GM12878 (cell line): ENCODE measurements around the gene ACAP1. TPM values are rescaled to one million over a fixed set of nuclear protein-coding genes. Genes with fewer than 3 reads are reported as not detected.

Source experiments
- ATAC-seq: fragments of 200-7000 bp; cut with Tn5 transposase; 3 replicates; pipeline ENCODE4 v1.9.1; 2020; ENCODE audit warnings: mild to moderate bottlenecking, moderate library complexity
- BruUV-seq: library from RNA; stranded (reverse); fragments of 400-500 nt; replicated peaks from 2 replicates; lab custom pipeline; 2021; lab: Mats Ljungman, UMichigan
- CTCF ChIA-PET: fragments of 300-600 bp; sonication (Branson Sonifier 250); formaldehyde crosslinking; extraction: SDS; loops from one replicate; lab custom pipeline; 2021; ENCODE audit warnings: inconsistent platforms; lab: Yijun Ruan, JAX
- POLR2A ChIA-PET: fragments of 350-600 bp; formaldehyde crosslinking; extraction: SDS; loops from one replicate; lab custom pipeline; 2021; ENCODE audit warnings: inconsistent platforms; lab: Charles Lee
- RAD21 ChIA-PET: fragments of 300-600 bp; sonication (Branson Sonifier 250); formaldehyde crosslinking; loops from one replicate; lab custom pipeline; 2023; ENCODE audit warnings: antibody characterized with exemption; ENCODE audit not compliant: unreplicated experiment; lab: Charles Lee
- SMC1A ChIA-PET: fragments of 300-600 bp; sonication (Branson Sonifier 250); formaldehyde crosslinking; loops from one replicate; lab custom pipeline; 2023; ENCODE audit not compliant: unreplicated experiment, uncharacterized antibody; lab: Charles Lee
- DNase-seq: peaks from one replicate; pipeline ENCODE4 v3.0.0-alpha.2; 2011; ENCODE audit warnings: low read depth, low spot score
- FAIRE-seq: peaks from 3 replicates; lab custom pipeline; 2011; peaks lifted over from hg19 to GRCh38; lab: Jason Lieb, UNC
- H2AFZ ChIP-seq: 2 replicates; pipeline ENCODE4 v1.6.0; 2011; ENCODE audit warnings: low read depth, low read length, control low read depth; ENCODE audit not compliant: control insufficient read depth
- H3K27ac ChIP-seq: 2 replicates; pipeline ENCODE4 v1.5.1; 2011; ENCODE audit warnings: control low read depth; ENCODE audit not compliant: control insufficient read depth, insufficient read depth
- H3K27me3 ChIP-seq, 2 experiments: replicated peaks in 1 of 2; 2 replicates each; pipeline versions ENCODE4 v1.6.0 to v1.6.1; 2011; ENCODE audit warnings: low read length in 1 of 2; ENCODE audit not compliant: control insufficient read depth in 2 of 2, insufficient read depth in 2 of 2
- H3K36me3 ChIP-seq, 2 experiments: 2 replicates each; pipeline ENCODE4 v1.5.1; 2011; ENCODE audit warnings: low read length in 1 of 2; ENCODE audit not compliant: control insufficient read depth in 2 of 2, insufficient read depth in 2 of 2
- H3K4me1 ChIP-seq: 2 replicates; pipeline ENCODE4 v1.6.1; 2011; ENCODE audit warnings: mild to moderate bottlenecking, low read length, moderate library complexity, mixed read lengths; ENCODE audit not compliant: control insufficient read depth, insufficient read depth
- H3K4me2 ChIP-seq: 2 replicates; pipeline ENCODE4 v1.6.0; 2011; ENCODE audit warnings: control low read depth; ENCODE audit not compliant: control insufficient read depth, insufficient read depth
- H3K4me3 ChIP-seq: fragments of 200-600 bp; sonication (generic); 2 replicates; pipeline ENCODE4 v1.5.1; 2016
- H3K79me2 ChIP-seq: 2 replicates; pipeline ENCODE4 v1.6.0; 2011; ENCODE audit warnings: low read length; ENCODE audit not compliant: control insufficient read depth, insufficient read depth
- H3K9ac ChIP-seq: 2 replicates; pipeline ENCODE4 v1.8.0; 2011; ENCODE audit warnings: low read length, control low read depth, mixed read lengths; ENCODE audit not compliant: control insufficient read depth, insufficient read depth
- H3K9me3 ChIP-seq: replicated peaks from 3 replicates; pipeline ENCODE4 v1.5.1; 2011; ENCODE audit warnings: mild to moderate bottlenecking, low read length; ENCODE audit not compliant: control insufficient read depth, insufficient read depth
- H4K20me1 ChIP-seq: 2 replicates; pipeline ENCODE4 v1.6.0; 2011; ENCODE audit not compliant: control insufficient read depth, insufficient read depth
- BACH1 ChIP-seq: fragments of 450-650 bp; IDR thresholded peaks from 2 replicates; pipeline ENCODE4 v1.6.1; 2017; ENCODE audit warnings: mild to moderate bottlenecking, borderline replicate concordance
- CUX1 ChIP-seq: IDR thresholded peaks from 2 replicates; pipeline ENCODE4 v1.6.1; 2012; ENCODE audit warnings: improper control_type of control experiment, low read depth, low read length; ENCODE audit not compliant: insufficient replicate concordance
- HDAC6 ChIP-seq: fragments of 200-600 bp; sonication (generic); IDR thresholded peaks from one replicate; pipeline ENCODE4 v1.8.0; 2017; ENCODE audit warnings: antibody characterized with exemption; ENCODE audit not compliant: unreplicated experiment
- IRF5 ChIP-seq: fragments of 450-650 bp; IDR thresholded peaks from 2 replicates; pipeline ENCODE4 v1.6.1; 2017; ENCODE audit warnings: borderline replicate concordance
- JUND ChIP-seq: IDR thresholded peaks from 2 replicates; pipeline ENCODE4 v1.6.1; 2012; ENCODE audit warnings: low read depth, mild to moderate bottlenecking, low read length, improper control_type of control experiment, moderate library complexity
- KLF5 ChIP-seq: fragments of 450-650 bp; IDR thresholded peaks from 2 replicates; pipeline ENCODE4 v1.6.1; 2014; ENCODE audit warnings: mild to moderate bottlenecking; ENCODE audit not compliant: partially characterized antibody
- MAX ChIP-seq: IDR thresholded peaks from 2 replicates; pipeline ENCODE4 v1.6.1; 2012; ENCODE audit warnings: low read depth, low read length, improper control_type of control experiment
- MYB ChIP-seq: fragments of 150-350 bp; IDR thresholded peaks from 2 replicates; pipeline ENCODE4 v1.6.1; 2014; ENCODE audit warnings: mild to moderate bottlenecking, low read depth, low read length, borderline replicate concordance
- NFYB ChIP-seq: IDR thresholded peaks from 2 replicates; pipeline ENCODE4 v1.6.1; 2011; ENCODE audit warnings: low read depth, mild to moderate bottlenecking, low read length, improper control_type of control experiment, moderate library complexity; ENCODE audit not compliant: insufficient read depth
- POLR2AphosphoS2 ChIP-seq: IDR thresholded peaks from 2 replicates; pipeline ENCODE4 v1.6.1; 2011; ENCODE audit warnings: low read depth, mild to moderate bottlenecking, low read length, improper control_type of control experiment, moderate library complexity
- RBBP5 ChIP-seq: fragments of 200-600 bp; sonication (generic); conservative IDR thresholded peaks from 2 replicates; pipeline ENCODE4 v1.6.1; 2016
- SIN3A ChIP-seq: IDR thresholded peaks from 2 replicates; pipeline ENCODE4 v1.6.1; 2012; ENCODE audit warnings: low read depth, low read length, improper control_type of control experiment
- STAT1 ChIP-seq: fragments of 450-650 bp; conservative IDR thresholded peaks from 2 replicates; pipeline ENCODE4 v1.6.1; 2014; ENCODE audit warnings: antibody characterized with exemption, mild to moderate bottlenecking
- WRNIP1 ChIP-seq: IDR thresholded peaks from 2 replicates; pipeline ENCODE4 v1.6.1; 2011; ENCODE audit warnings: low read depth, low read length, improper control_type of control experiment, borderline replicate concordance
- WGBS: methylation state at CpG from one replicate; pipeline ENCODE4 v1.1.6; 2016; ENCODE audit warnings: low lambda C conversion rate; ENCODE audit not compliant: insufficient replicate concordance, insufficient coverage; ENCODE audit errors: missing lambda C conversion rate; 5-methylcytosine and 5-hydroxymethylcytosine counted together
- in situ Hi-C: fragments of 300-500 bp; cut with MboI; formaldehyde crosslinking; loops from 9 replicates; pipeline ENCODE4 v1.14.3; 2018; ENCODE audit warnings: mixed read lengths
- intact Hi-C: fragments of 100-400 bp; cut with micrococcal nuclease; formaldehyde crosslinking; loops from one replicate; pipeline ENCODE4 v1.14.2; 2022; ENCODE audit not compliant: unreplicated experiment
- polyA plus RNA-seq, 11 experiments: library from polyadenylated mRNA; depleted of rRNA in 4 of 11; unstranded in 6 of 11; stranded (reverse) in 5 of 11; fragments of >200 nt; fragmentation: Nextera tagmentation in 4 of 11; fragmentation: Illumina TruSeq in 1 of 11; extraction: Ambion mirVana in 4 of 11; extraction: Trizol in 1 of 11; gene quantifications; 1 replicate in 1 of 11; 2 replicates in 10 of 11; pipeline versions ENCODE4 v1.2.1 to v1.2.3, GENCODE V29; 2011 to 2016; ENCODE audit warnings: inconsistent platforms in 2 of 11, missing spikeins in 2 of 11, low read depth in 1 of 11
- total RNA-seq, 4 experiments: library from RNA; depleted of rRNA in 3 of 4; stranded (reverse); fragments of >200 nt in 3 of 4; fragmentation: Illumina TruSeq in 1 of 4; extraction: Trizol in 1 of 4; gene quantifications; 2 replicates each; pipeline versions ENCODE4 v1.2.1 to v1.2.3, GENCODE V29; 2013 to 2021
- TF ChIP-seq, protein P1 (sequence below): fragments of 450-650 bp; IDR thresholded peaks from 2 replicates; pipeline ENCODE4 v1.6.1; 2017; ENCODE audit warnings: mild to moderate bottlenecking

The ACAP1 gene
- total and polyA plus RNA-seq, 10 of the 15 experiments (the other 5 are each of a cell fraction or from before 2014, with no cell fraction given), result 5.7 to 245 (median 118) TPM

- peak overlapping the region; percentile 79 for H2AFZ ChIP-seq
- in situ Hi-C loops, result no loop called here
- SMC1A ChIA-PET, result no interaction called here
Observed at GRCh38 chr17:7384489-7385081, 48.3 kb downstream of the ACAP1 start.

More at GRCh38 chr17:7384489-7385081, 48.3 kb downstream of the ACAP1 start:
- peak overlapping the region; percentile 38; the same call in 1 of the 2 replicates for H3K9ac ChIP-seq
- H3K79me2 ChIP-seq, result no peaks in the 10 kb centered on the region
- ATAC-seq (no peak), FAIRE-seq (no peak), DNase-seq (no peak)
- intact Hi-C loops, result no loop called here
- no TSS peak for BruUV-seq
- 35% methylated on average over 23 of the region's 23 CpGs for WGBS
- no peaks in the 10 kb centered on the region; the same call in 2 of the 3 replicates for H3K9me3 ChIP-seq
- H3K27me3 ChIP-seq, result peaks cover 4 to 5% of the 10 kb centered on the region in 2 experiments; a peak in 3 of 4 replicates
- peak overlapping the region; percentile 86 for H3K4me2 ChIP-seq
- peaks cover 8% of the 10 kb centered on the region; the same call in 1 of the 2 replicates for H3K4me1 ChIP-seq
- no peaks in the 10 kb centered on the region for H3K36me3 ChIP-seq
- no peaks in the 10 kb centered on the region for H4K20me1 ChIP-seq
- peak overlapping the region; percentile 53 for H3K4me3 ChIP-seq
- TF ChIP-seq STAT1 (no peak), JUND (no peak), MYB (no peak), MAX (no peak), NFYB (no peak), SIN3A (no peak), WRNIP1 (no peak), HDAC6 (no peak), RBBP5 (no peak), CUX1 (no peak), KLF5 (no peak), POLR2AphosphoS2 (no peak), BACH1 (no peak), IRF5 (no peak)
- TF ChIP-seq, protein P1, sequence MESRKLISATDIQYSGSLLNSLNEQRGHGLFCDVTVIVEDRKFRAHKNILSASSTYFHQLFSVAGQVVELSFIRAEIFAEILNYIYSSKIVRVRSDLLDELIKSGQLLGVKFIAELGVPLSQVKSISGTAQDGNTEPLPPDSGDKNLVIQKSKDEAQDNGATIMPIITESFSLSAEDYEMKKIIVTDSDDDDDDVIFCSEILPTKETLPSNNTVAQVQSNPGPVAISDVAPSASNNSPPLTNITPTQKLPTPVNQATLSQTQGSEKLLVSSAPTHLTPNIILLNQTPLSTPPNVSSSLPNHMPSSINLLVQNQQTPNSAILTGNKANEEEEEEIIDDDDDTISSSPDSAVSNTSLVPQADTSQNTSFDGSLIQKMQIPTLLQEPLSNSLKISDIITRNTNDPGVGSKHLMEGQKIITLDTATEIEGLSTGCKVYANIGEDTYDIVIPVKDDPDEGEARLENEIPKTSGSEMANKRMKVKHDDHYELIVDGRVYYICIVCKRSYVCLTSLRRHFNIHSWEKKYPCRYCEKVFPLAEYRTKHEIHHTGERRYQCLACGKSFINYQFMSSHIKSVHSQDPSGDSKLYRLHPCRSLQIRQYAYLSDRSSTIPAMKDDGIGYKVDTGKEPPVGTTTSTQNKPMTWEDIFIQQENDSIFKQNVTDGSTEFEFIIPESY, result no peak
- ChIA-PET CTCF (interaction anchor here (1.0 to 1.1 kb wide), 2 partner anchors 303 to 330 kb away, joined by 3 read pairs; partner anchors contain the start of gene TP53), POLR2A (interaction anchor here (0.6 kb wide), 1 partner anchor 19 kb away, joined by 3 read pairs; the partner anchor contains the start of gene TMEM256), RAD21 (no interaction called here)
- H3K27ac ChIP-seq, result no peak overlapping the region
